Kidney (tissue), 14 donors: Measurements from ENCODE around the gene TMEM269. TPM values are rescaled to one million over a fixed set of nuclear protein-coding genes. Genes with fewer than 3 reads are reported as not detected.

Experiments used
- DNase-seq, 5 donors: peaks; one replicate each; pipeline ENCODE4 v3.0.0-alpha.2; 2013 to 2020
- FAIRE-seq: peaks from 2 replicates; lab custom pipeline; 2012; peaks lifted over from hg19 to GRCh38; lab: Jason Lieb, UNC
- H3K27ac ChIP-seq, 2 donors: one replicate each; pipeline ENCODE4 v1.7.0; 2013; ENCODE audit warnings: low read depth in 2 of 2, low read length in 2 of 2, inconsistent platforms in 1 of 2
- H3K27me3 ChIP-seq: one replicate; pipeline ENCODE4 v1.7.1; 2013; ENCODE audit warnings: low read length, inconsistent platforms; ENCODE audit not compliant: control insufficient read depth, insufficient read depth
- H3K36me3 ChIP-seq, 3 donors: one replicate each; pipeline versions ENCODE4 v1.7.0 to v1.7.1; 2013; ENCODE audit warnings: low read length in 3 of 3, control low read depth in 1 of 3, inconsistent platforms in 1 of 3; ENCODE audit not compliant: insufficient read depth in 3 of 3, control insufficient read depth in 2 of 3
- H3K4me1 ChIP-seq, 3 donors: one replicate each; pipeline versions ENCODE4 v1.7.0 to v1.7.1; 2013; ENCODE audit warnings: low read length in 3 of 3, inconsistent platforms in 1 of 3, low read depth in 1 of 3; ENCODE audit not compliant: control insufficient read depth in 2 of 3, insufficient read depth in 2 of 3
- H3K4me3 ChIP-seq, 3 donors: one replicate each; pipeline versions ENCODE4 v1.7.0 to v1.8.1; 2013; ENCODE audit warnings: low read length in 3 of 3, control low read depth in 1 of 3, inconsistent platforms in 1 of 3
- H3K9ac ChIP-seq, 3 donors: one replicate each; pipeline versions ENCODE4 v1.7.0 to v1.7.1; 2013; ENCODE audit warnings: low read length in 3 of 3, control low read depth in 1 of 3, inconsistent platforms in 1 of 3
- H3K9me3 ChIP-seq, 3 donors: one replicate each; pipeline versions ENCODE4 v1.7.0 to v1.7.1; 2013; ENCODE audit warnings: low read length in 3 of 3, control low read depth in 1 of 3, inconsistent platforms in 1 of 3; ENCODE audit not compliant: control insufficient read depth in 2 of 3, insufficient read depth in 1 of 3
- intact Hi-C: fragments of 100-400 bp; cut with DNase I; formaldehyde crosslinking; loops from one replicate; pipeline ENCODE4 v1.11.1; 2022
- polyA plus RNA-seq: library from polyadenylated mRNA; stranded (reverse); fragments of 350-450 nt; fragmentation: Illumina TruSeq; extraction: RNeasy Lipid Tissue Mini Kit (QIAGEN cat#74804); gene quantifications from one replicate; pipeline ENCODE4 v1.2.3, GENCODE V29; 2014; ENCODE audit warnings: low read depth, low replicate concordance; ENCODE audit not compliant: insufficient read depth
- total RNA-seq: library from RNA; stranded (reverse); fragmentation: NEBNext Ultra II Directional; extraction: Animal tissue kit (Norgen Biotek cat#: 25700); gene quantifications from one replicate; pipeline ENCODE4 v1.2.1, GENCODE V29; 2021
- TF ChIP-seq, protein P1 (sequence below): IDR thresholded peaks from 3 replicates; pipeline ENCODE4 v1.5.1; 2012; ENCODE audit warnings: mild to moderate bottlenecking, moderate library complexity, borderline replicate concordance; ENCODE audit not compliant: insufficient read depth; ENCODE audit errors: extremely low read depth
- donor health status: control.
- donor health status: control.
- donor health status: control.
- donor health status: control.
- donor health status: control.
- donor health status: DM: yes; HTN: yes; CAD: no.
- donor health status: Normal renal cell carcinoma (clear cell type).

TMEM269 gene
- total and polyA plus RNA-seq, 2 donors from 2014 or later, result 0.22 TPM; not detected in 1

DNA sequence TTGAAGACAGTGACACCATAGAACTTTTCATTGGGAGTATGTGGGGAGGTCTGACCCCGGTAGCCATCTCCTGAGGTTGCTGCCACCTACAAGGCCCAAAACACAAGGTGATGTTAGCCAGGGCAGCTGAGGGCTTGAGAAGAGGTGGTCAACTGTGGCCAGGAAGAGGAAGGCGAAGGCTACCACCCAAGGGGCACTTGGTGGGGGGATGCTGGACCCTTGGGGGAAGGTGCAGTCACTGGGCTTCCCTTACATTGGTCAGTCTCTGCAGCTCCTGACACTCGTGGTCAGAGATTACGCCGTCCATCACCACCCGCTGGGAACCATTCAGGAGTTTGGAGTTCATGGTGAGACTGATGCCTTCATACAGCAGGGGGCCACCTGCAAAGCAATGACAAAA, 32.5 kb upstream of the TMEM269 start:
- Histone ChIP-seq H3K9me3 (no peaks in the 10 kb centered on the region), H3K27me3 (no peaks in the 10 kb centered on the region), H3K36me3 (peaks cover 14 to 49% (median 40%) of the 10 kb centered on the region in 3 donors), H3K27ac (no peak overlapping the region), H3K4me1 (no peaks in the 10 kb centered on the region), H3K4me3 (no peak overlapping the region), H3K9ac (no peak overlapping the region)
- FAIRE-seq (no peak), DNase-seq (no peak)
- intact Hi-C loops, result no loop called here
- TF ChIP-seq, protein P1, sequence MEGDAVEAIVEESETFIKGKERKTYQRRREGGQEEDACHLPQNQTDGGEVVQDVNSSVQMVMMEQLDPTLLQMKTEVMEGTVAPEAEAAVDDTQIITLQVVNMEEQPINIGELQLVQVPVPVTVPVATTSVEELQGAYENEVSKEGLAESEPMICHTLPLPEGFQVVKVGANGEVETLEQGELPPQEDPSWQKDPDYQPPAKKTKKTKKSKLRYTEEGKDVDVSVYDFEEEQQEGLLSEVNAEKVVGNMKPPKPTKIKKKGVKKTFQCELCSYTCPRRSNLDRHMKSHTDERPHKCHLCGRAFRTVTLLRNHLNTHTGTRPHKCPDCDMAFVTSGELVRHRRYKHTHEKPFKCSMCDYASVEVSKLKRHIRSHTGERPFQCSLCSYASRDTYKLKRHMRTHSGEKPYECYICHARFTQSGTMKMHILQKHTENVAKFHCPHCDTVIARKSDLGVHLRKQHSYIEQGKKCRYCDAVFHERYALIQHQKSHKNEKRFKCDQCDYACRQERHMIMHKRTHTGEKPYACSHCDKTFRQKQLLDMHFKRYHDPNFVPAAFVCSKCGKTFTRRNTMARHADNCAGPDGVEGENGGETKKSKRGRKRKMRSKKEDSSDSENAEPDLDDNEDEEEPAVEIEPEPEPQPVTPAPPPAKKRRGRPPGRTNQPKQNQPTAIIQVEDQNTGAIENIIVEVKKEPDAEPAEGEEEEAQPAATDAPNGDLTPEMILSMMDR, result no peak

DNA sequence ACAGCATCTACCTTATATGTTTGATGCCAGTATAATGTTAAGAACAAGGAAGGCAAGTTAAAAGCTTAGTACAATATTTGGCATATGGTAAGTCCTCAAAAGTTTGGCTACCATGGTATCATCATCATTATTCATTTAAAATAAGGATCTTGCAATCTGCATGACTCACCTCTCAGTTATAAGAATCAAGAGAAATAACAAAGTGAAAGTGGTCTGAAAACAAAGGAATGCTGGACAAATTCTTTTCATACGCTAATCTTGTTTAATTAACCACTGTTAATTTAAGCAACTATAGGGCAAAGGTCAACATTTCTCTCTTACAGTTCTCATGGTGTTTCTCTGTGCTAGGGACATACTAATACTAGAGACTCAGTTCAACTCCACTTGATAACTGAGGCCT, 31.7 kb upstream of the TMEM269 start:
- TF ChIP-seq, protein P1, result no peak
- DNase-seq, result no peak
- Histone ChIP-seq H3K9ac (no peak overlapping the region), H3K36me3 (peaks cover 18 to 50% (median 45%) of the 10 kb centered on the region in 3 donors), H3K27ac (no peak overlapping the region), H3K4me1 (no peaks in the 10 kb centered on the region), H3K27me3 (no peaks in the 10 kb centered on the region), H3K9me3 (no peaks in the 10 kb centered on the region), H3K4me3 (no peak overlapping the region)
- intact Hi-C loops, result no loop called here
- FAIRE-seq, result no peak

DNA sequence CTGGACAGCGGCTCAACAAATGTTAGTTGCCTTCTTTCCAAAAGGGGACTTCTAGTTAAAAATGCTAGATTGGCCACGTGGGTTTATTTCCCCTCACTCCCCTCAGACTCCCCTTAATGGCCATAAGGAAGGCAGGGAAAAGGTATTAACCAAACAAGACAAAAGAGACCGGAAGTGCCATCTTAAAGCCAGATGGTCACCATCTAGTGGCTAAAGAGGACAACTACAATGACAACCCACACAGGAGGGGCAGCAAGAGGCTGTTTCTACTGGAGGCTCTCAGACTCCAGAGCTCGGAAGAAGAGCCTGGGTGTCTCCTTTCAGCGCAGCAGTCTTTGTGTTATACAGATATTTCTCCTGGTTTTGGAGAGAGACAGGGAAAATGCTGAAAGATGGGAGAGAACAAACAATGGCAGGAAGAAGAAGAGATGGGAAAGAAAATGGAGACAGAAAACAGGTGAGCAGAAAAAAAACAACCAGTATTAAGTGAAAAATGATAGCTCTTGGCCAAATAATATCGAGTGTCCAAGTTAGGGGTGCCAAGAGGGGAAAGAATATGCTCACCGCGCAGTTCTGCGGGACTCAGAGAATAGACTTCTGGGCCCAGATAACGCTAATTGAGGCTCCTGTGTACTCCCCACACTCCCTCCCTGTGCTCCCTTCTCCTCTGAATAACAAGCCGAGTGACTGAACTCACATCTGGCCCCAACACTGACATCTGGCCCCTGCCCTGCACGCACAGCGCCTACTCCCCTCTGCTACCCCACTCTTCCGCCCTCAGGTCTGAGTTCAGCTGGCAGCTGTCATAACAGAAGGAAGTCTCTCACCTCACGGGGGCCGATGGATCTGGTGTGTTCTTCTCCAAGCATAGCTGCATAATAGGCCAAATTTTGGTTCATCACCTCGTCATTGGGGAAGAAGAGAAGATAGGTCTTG, 27.6 kb upstream of the TMEM269 start:
- TF ChIP-seq, protein P1, result peak; percentile 59
- no peak for FAIRE-seq
- peaks cover 16 to 39% (median 35%) of the 10 kb centered on the region in 3 donors for H3K36me3 ChIP-seq

More for the DNA sequence above, 27.6 kb upstream of the TMEM269 start:
- no peaks in the 10 kb centered on the region for H3K27me3 ChIP-seq
- no peak overlapping the region for H3K9ac ChIP-seq
- no peak overlapping the region for H3K4me3 ChIP-seq
- H3K27ac ChIP-seq, result no peak overlapping the region
- DNase-seq, result peak in 3 of 5 donors; percentile 48 to 84 (median 71)
- intact Hi-C loops, result no loop called here
- peaks cover 0 to 2% (median 0%) of the 10 kb centered on the region in 3 donors for H3K4me1 ChIP-seq
- no peaks in the 10 kb centered on the region for H3K9me3 ChIP-seq
